Measurements from ENCODE around the gene AK9. TPM values are rescaled to one million over a fixed set of nuclear protein-coding genes. Genes with fewer than 3 reads are reported as not detected.

The AK9 gene
- total and polyA plus RNA-seq, 10 of the 15 experiments (the other 5 are each of a cell fraction or from before 2014, with no cell fraction given): 2.1 to 7.4 (median 4.2) TPM

DNA sequence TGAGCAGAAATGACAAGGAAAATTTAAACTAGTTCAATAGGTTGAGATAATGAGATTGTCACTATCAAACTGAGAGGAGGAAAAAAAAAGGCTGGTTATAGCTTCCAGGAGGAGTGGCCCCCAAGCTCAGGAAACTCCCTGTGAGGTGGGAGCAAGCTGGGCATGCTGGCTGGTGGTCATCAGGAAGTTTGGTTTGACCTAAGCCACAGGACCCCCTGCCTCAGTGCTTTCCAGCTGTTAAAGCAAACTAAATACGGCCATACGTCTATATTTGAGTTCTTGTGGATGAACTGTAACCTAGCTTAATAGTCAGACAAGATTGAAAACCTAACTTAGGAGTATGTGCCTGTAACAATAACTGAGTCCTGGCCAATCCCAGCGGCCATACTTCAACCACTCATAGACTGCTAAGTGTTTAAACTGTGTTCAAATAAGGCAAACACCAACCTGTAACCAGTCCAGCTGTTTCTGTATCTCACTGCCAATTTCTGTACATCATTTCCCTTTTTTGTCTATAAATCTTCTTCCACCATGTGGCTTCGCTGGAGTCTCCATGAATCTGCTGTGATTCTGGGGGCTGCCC is 183.4 kb downstream of the AK9 start:
- no peaks in the 10 kb centered on the region for H3K79me2 ChIP-seq (ENCODE audit: control insufficient read depth, insufficient read depth, low read length)
- no peak overlapping the region for H3K9ac ChIP-seq (ENCODE audit: control insufficient read depth, insufficient read depth, low read length)
- H3K27ac ChIP-seq (ENCODE audit: control insufficient read depth, insufficient read depth): no peak overlapping the region
- TF ChIP-seq, protein P1, sequence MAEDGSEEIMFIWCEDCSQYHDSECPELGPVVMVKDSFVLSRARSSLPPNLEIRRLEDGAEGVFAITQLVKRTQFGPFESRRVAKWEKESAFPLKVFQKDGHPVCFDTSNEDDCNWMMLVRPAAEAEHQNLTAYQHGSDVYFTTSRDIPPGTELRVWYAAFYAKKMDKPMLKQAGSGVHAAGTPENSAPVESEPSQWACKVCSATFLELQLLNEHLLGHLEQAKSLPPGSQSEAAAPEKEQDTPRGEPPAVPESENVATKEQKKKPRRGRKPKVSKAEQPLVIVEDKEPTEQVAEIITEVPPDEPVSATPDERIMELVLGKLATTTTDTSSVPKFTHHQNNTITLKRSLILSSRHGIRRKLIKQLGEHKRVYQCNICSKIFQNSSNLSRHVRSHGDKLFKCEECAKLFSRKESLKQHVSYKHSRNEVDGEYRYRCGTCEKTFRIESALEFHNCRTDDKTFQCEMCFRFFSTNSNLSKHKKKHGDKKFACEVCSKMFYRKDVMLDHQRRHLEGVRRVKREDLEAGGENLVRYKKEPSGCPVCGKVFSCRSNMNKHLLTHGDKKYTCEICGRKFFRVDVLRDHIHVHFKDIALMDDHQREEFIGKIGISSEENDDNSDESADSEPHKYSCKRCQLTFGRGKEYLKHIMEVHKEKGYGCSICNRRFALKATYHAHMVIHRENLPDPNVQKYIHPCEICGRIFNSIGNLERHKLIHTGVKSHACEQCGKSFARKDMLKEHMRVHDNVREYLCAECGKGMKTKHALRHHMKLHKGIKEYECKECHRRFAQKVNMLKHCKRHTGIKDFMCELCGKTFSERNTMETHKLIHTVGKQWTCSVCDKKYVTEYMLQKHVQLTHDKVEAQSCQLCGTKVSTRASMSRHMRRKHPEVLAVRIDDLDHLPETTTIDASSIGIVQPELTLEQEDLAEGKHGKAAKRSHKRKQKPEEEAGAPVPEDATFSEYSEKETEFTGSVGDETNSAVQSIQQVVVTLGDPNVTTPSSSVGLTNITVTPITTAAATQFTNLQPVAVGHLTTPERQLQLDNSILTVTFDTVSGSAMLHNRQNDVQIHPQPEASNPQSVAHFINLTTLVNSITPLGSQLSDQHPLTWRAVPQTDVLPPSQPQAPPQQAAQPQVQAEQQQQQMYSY (CRISPR knock-in tag; IDR thresholded peaks at IDR 0.05): no peak
- TF ChIP-seq STAT1 (conservative IDR thresholded peaks at IDR 0.05) (no peak), RELA (IDR thresholded peaks at IDR 0.05; ENCODE audit: borderline replicate concordance, partially characterized antibody) (no peak), NFIC (IDR thresholded peaks at IDR 0.05; ENCODE audit: low read depth, low read length) (no peak), NFXL1 (IDR thresholded peaks at IDR 0.05; ENCODE audit: borderline replicate concordance) (no peak), SUZ12 (IDR thresholded peaks at IDR 0.05; ENCODE audit: unreplicated experiment) (no peak), POLR2A (IDR thresholded peaks at IDR 0.05; ENCODE audit: low read depth, low read length) (no peak), CBX5 (IDR thresholded peaks at IDR 0.05; ENCODE audit: low read depth) (no peak), FOXK2 (IDR thresholded peaks at IDR 0.05) (no peak)
- H3K27me3 ChIP-seq (replicated peaks in 1 of 2; ENCODE audit: control insufficient read depth in 2 of 2, insufficient read depth in 2 of 2, low read length in 1 of 2): no peaks in the 10 kb centered on the region; a peak in 1 of 4 replicates
- H3K4me3 ChIP-seq: no peak overlapping the region
- no peaks in the 10 kb centered on the region; the same call in 2 of the 3 replicates for H3K9me3 ChIP-seq (replicated peaks; ENCODE audit: control insufficient read depth, insufficient read depth, low read length)
- FAIRE-seq (no peak), DNase-seq (ENCODE audit: low read depth, low spot score) (no peak), ATAC-seq (no peak)
- SMC1A ChIA-PET (ENCODE audit: uncharacterized antibody, unreplicated experiment): interaction anchor here (0.7 to 1.6 kb wide), 4 partner anchors 8 to 43 kb away, joined by 3 to 5 read pairs (median 4); no protein-coding TSS in a partner anchor
- in situ Hi-C loops (cut with MboI): no loop called here
- RAD21 ChIA-PET (ENCODE audit: unreplicated experiment): interaction anchor here (0.9 to 1.1 kb wide), 2 partner anchors 8 to 60 kb away, joined by 3 read pairs; no protein-coding TSS in a partner anchor
- H4K20me1 ChIP-seq (ENCODE audit: control insufficient read depth, insufficient read depth): no peaks in the 10 kb centered on the region
- H2AFZ ChIP-seq (ENCODE audit: control insufficient read depth, low read depth, low read length): no peak overlapping the region
- no peaks in the 10 kb centered on the region for H3K4me1 ChIP-seq (ENCODE audit: control insufficient read depth, insufficient read depth, low read length)
- BruUV-seq (replicated peaks): no TSS peak
- no peak overlapping the region for H3K4me2 ChIP-seq (ENCODE audit: control insufficient read depth, insufficient read depth)
- CTCF ChIA-PET: no interaction called here
- 58% methylated on average over 4 of the region's 4 CpGs for WGBS (ENCODE audit: insufficient coverage, insufficient replicate concordance, low lambda C conversion rate, missing lambda C conversion rate)
- no peaks in the 10 kb centered on the region for H3K36me3 ChIP-seq (ENCODE audit: control insufficient read depth in 2 of 2, insufficient read depth in 2 of 2, low read length in 1 of 2)
- POLR2A ChIA-PET: interaction anchor here (0.8 to 0.9 kb wide), 2 partner anchors 11 to 15 kb away, joined by 3 read pairs; no protein-coding TSS in a partner anchor
- intact Hi-C loops (cut with micrococcal nuclease; ENCODE audit: unreplicated experiment): no loop called here

Measured in GM12878 (cell line).